Measurements from ENCODE around the gene KLHL13.

KLHL13 gene

GRCh38 chrX:117982694-117983392, 133.8 kb downstream of the KLHL13 start:
- TF ChIP-seq CTCF (IDR thresholded peaks at IDR 0.05): no peak
- Histone ChIP-seq H3K27me3 (ENCODE audit: control insufficient read depth, insufficient read depth, low read length) (no peaks in the 10 kb centered on the region), H3K27ac (no peak overlapping the region), H3K36me3 (ENCODE audit: control insufficient read depth, insufficient read depth, low read length) (no peaks in the 10 kb centered on the region), H3K79me2 (no peaks in the 10 kb centered on the region), H3K4me2 (ENCODE audit: low read length) (no peak overlapping the region), H3K4me3 (ENCODE audit: low read depth, low read length) (no peak overlapping the region), H3K9me3 (ENCODE audit: control insufficient read depth, low read length) (no peaks in the 10 kb centered on the region), H3K9ac (no peak overlapping the region), H2AFZ (no peak overlapping the region), H3K4me1 (no peaks in the 10 kb centered on the region)

- Histone ChIP-seq H3K27ac (no peak overlapping the region), H3K36me3 (ENCODE audit: control insufficient read depth, insufficient read depth, low read length) (no peaks in the 10 kb centered on the region), H3K4me1 (no peaks in the 10 kb centered on the region), H2AFZ (no peak overlapping the region), H3K9me3 (ENCODE audit: control insufficient read depth, low read length) (no peaks in the 10 kb centered on the region), H3K79me2 (no peaks in the 10 kb centered on the region), H3K9ac (no peak overlapping the region), H3K4me2 (ENCODE audit: low read length) (no peak overlapping the region), H3K4me3 (ENCODE audit: low read depth, low read length) (no peak overlapping the region), H3K27me3 (ENCODE audit: control insufficient read depth, insufficient read depth, low read length) (no peaks in the 10 kb centered on the region)
- TF ChIP-seq CTCF (IDR thresholded peaks at IDR 0.05): no peak
Measured at GRCh38 chrX:117978402-117978801, 138.2 kb downstream of the KLHL13 start.

- H3K79me2 ChIP-seq: no peaks in the 10 kb centered on the region
- no peak overlapping the region for H2AFZ ChIP-seq
- no peaks in the 10 kb centered on the region for H3K36me3 ChIP-seq (ENCODE audit: control insufficient read depth, insufficient read depth, low read length)
- H3K4me1 ChIP-seq: no peaks in the 10 kb centered on the region
- no peak for TF ChIP-seq CTCF (IDR thresholded peaks at IDR 0.05)
- no peaks in the 10 kb centered on the region for H3K27me3 ChIP-seq (ENCODE audit: control insufficient read depth, insufficient read depth, low read length)
- no peak overlapping the region for H3K27ac ChIP-seq
- H3K4me2 ChIP-seq (ENCODE audit: low read length): no peak overlapping the region
- H3K4me3 ChIP-seq (ENCODE audit: low read depth, low read length): no peak overlapping the region
- no peak overlapping the region for H3K9ac ChIP-seq
- no peaks in the 10 kb centered on the region for H3K9me3 ChIP-seq (ENCODE audit: control insufficient read depth, low read length)
Measured at GRCh38 chrX:117977526-117977925, 139.1 kb downstream of the KLHL13 start.

- H3K79me2 ChIP-seq: no peaks in the 10 kb centered on the region
- no peak overlapping the region for H3K9ac ChIP-seq
- H3K9me3 ChIP-seq (ENCODE audit: control insufficient read depth, low read length): no peaks in the 10 kb centered on the region
- no peak overlapping the region for H3K4me3 ChIP-seq (ENCODE audit: low read depth, low read length)
- TF ChIP-seq CTCF (IDR thresholded peaks at IDR 0.05): no peak
- H3K4me2 ChIP-seq (ENCODE audit: low read length): no peak overlapping the region
- no peaks in the 10 kb centered on the region for H3K36me3 ChIP-seq (ENCODE audit: control insufficient read depth, insufficient read depth, low read length)
- H2AFZ ChIP-seq: no peak overlapping the region
- no peaks in the 10 kb centered on the region for H3K27me3 ChIP-seq (ENCODE audit: control insufficient read depth, insufficient read depth, low read length)
- no peaks in the 10 kb centered on the region for H3K4me1 ChIP-seq
- no peak overlapping the region for H3K27ac ChIP-seq
Measured at GRCh38 chrX:117973110-117973807, 143.4 kb downstream of the KLHL13 start.
